GM21576 (cell line): ENCODE measurements around the gene TDRD5.

Source experiments
- ATAC-seq: cut with Tn5 transposase; IDR thresholded peaks from one replicate; pipeline ENCODE4 v1.9.1; 2021; ENCODE audit warnings: mild to moderate bottlenecking, moderate library complexity; ENCODE audit not compliant: unreplicated experiment

Gene TDRD5

GRCh38 chr1:179731643-179732042 lies 140.0 kb downstream of the TDRD5 start:
- no peak for ATAC-seq
